ENCODE measurements around the gene PRDM1.

DNA sequence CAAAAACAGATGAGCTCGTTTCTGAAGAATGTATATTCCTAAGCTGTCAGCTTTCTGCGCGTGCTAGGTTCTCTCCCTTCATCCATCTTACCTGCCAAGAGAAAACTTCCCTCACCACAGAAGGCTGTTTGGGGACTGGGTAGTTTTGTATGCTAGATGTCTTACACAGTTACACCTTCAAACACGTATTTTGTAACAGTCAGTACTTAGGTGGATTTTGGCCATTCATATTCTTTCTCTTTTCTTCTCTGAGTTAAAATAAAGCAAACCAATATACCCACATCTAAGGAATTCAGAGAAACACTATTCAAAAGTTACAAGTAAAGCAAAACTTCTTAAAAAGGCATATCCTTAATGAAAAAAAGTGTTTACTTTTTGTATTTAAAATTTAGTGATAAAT, 35.6 kb upstream of the PRDM1 start:
- TF ChIP-seq POLR2A (IDR thresholded peaks at IDR 0.05) (no peak), CTCF (IDR thresholded peaks at IDR 0.05 in 4 of 5, conservative IDR thresholded peaks at IDR 0.05 in 1 of 5) (no peak)

Data from gastrocnemius medialis (tissue), 4 donors.